ENCODE results near the gene TDP2.

Gene TDP2

GRCh38 chr6:24666641-24667377 is at the start of gene TDP2, which contains the start of gene ACOT13:
Gene TDP2, minus strand, starts transcription at chr6:24666899. Its CDS starts 37 bp downstream, at chr6:24666862.
Gene ACOT13, plus strand, starts transcription at chr6:24667077. Its CDS starts 187 bp downstream, at chr6:24667264.
- DNase-seq (ENCODE audit: extremely low read depth, low read depth), result peak; percentile 92
- TF ChIP-seq CTCF (IDR thresholded peaks at IDR 0.05; ENCODE audit: low read depth, low read length), result peak; percentile 52

GRCh38 chr6:24710519-24711303 is 44.0 kb upstream of the TDP2 start:
- DNase-seq (ENCODE audit: extremely low read depth, low read depth), result no peak
- TF ChIP-seq CTCF (IDR thresholded peaks at IDR 0.05; ENCODE audit: low read depth, low read length), result no peak

- no peak for DNase-seq (ENCODE audit: extremely low read depth, low read depth)
- TF ChIP-seq CTCF (IDR thresholded peaks at IDR 0.05; ENCODE audit: low read depth, low read length), result no peak
Measured at GRCh38 chr6:24709014-24709711, 42.5 kb upstream of the TDP2 start.

- TF ChIP-seq CTCF (IDR thresholded peaks at IDR 0.05; ENCODE audit: low read depth, low read length), result no peak
- DNase-seq (ENCODE audit: extremely low read depth, low read depth), result no peak
Measured at GRCh38 chr6:24708612-24709011, 41.9 kb upstream of the TDP2 start.

- no peak for DNase-seq (ENCODE audit: extremely low read depth, low read depth)
- TF ChIP-seq CTCF (IDR thresholded peaks at IDR 0.05; ENCODE audit: low read depth, low read length), result no peak
Measured at GRCh38 chr6:24704468-24704867, 37.8 kb upstream of the TDP2 start.

- TF ChIP-seq CTCF (IDR thresholded peaks at IDR 0.05; ENCODE audit: low read depth, low read length), result no peak
- DNase-seq (ENCODE audit: extremely low read depth, low read depth), result no peak
Measured at GRCh38 chr6:24702720-24703282, 36.1 kb upstream of the TDP2 start.

Data from AG09319 (cell line).